ENCODE measurements around the gene CHRNA3.

CHRNA3 gene

GRCh38 chr15:78628227-78628626, 7.4 kb upstream of the CHRNA3 start:
- Histone ChIP-seq H3K4me1 (peaks cover 15% of the 10 kb centered on the region), H3K36me3 (peaks cover 91% of the 10 kb centered on the region), H3K4me3 (ENCODE audit: low read depth, low read length) (no peak overlapping the region), H3K27me3 (no peaks in the 10 kb centered on the region), H3K9me3 (no peaks in the 10 kb centered on the region)
- TF ChIP-seq, protein P1, sequence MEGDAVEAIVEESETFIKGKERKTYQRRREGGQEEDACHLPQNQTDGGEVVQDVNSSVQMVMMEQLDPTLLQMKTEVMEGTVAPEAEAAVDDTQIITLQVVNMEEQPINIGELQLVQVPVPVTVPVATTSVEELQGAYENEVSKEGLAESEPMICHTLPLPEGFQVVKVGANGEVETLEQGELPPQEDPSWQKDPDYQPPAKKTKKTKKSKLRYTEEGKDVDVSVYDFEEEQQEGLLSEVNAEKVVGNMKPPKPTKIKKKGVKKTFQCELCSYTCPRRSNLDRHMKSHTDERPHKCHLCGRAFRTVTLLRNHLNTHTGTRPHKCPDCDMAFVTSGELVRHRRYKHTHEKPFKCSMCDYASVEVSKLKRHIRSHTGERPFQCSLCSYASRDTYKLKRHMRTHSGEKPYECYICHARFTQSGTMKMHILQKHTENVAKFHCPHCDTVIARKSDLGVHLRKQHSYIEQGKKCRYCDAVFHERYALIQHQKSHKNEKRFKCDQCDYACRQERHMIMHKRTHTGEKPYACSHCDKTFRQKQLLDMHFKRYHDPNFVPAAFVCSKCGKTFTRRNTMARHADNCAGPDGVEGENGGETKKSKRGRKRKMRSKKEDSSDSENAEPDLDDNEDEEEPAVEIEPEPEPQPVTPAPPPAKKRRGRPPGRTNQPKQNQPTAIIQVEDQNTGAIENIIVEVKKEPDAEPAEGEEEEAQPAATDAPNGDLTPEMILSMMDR (IDR thresholded peaks at IDR 0.05; ENCODE audit: low read depth, low read length), result no peak
- no peak for DNase-seq

GRCh38 chr15:78627348-78627747, 6.6 kb upstream of the CHRNA3 start:
- H3K4me1 ChIP-seq, result peaks cover 15% of the 10 kb centered on the region
- no peaks in the 10 kb centered on the region for H3K9me3 ChIP-seq
- H3K4me3 ChIP-seq (ENCODE audit: low read depth, low read length), result no peak overlapping the region
- TF ChIP-seq, protein P1 (IDR thresholded peaks at IDR 0.05; ENCODE audit: low read depth, low read length), result no peak
- H3K36me3 ChIP-seq, result peaks cover 82% of the 10 kb centered on the region
- H3K27me3 ChIP-seq, result no peaks in the 10 kb centered on the region
- no peak for DNase-seq

- DNase-seq, result no peak
- Histone ChIP-seq H3K36me3 (peaks cover 75% of the 10 kb centered on the region), H3K27me3 (no peaks in the 10 kb centered on the region), H3K9me3 (no peaks in the 10 kb centered on the region), H3K4me3 (ENCODE audit: low read depth, low read length) (no peak overlapping the region), H3K4me1 (peaks cover 15% of the 10 kb centered on the region)
- TF ChIP-seq, protein P1 (IDR thresholded peaks at IDR 0.05; ENCODE audit: low read depth, low read length), result no peak
Observed at GRCh38 chr15:78626381-78626995, 5.7 kb upstream of the CHRNA3 start.

- H3K27me3 ChIP-seq, result no peaks in the 10 kb centered on the region
- no peaks in the 10 kb centered on the region for H3K9me3 ChIP-seq
- DNase-seq, result peak; percentile 45
- peaks cover 15% of the 10 kb centered on the region for H3K4me1 ChIP-seq
- no peak overlapping the region for H3K4me3 ChIP-seq (ENCODE audit: low read depth, low read length)
- H3K36me3 ChIP-seq, result peaks cover 68% of the 10 kb centered on the region
- TF ChIP-seq, protein P1 (IDR thresholded peaks at IDR 0.05; ENCODE audit: low read depth, low read length), result no peak
Observed at GRCh38 chr15:78625606-78626280, 4.9 kb upstream of the CHRNA3 start.

DNA sequence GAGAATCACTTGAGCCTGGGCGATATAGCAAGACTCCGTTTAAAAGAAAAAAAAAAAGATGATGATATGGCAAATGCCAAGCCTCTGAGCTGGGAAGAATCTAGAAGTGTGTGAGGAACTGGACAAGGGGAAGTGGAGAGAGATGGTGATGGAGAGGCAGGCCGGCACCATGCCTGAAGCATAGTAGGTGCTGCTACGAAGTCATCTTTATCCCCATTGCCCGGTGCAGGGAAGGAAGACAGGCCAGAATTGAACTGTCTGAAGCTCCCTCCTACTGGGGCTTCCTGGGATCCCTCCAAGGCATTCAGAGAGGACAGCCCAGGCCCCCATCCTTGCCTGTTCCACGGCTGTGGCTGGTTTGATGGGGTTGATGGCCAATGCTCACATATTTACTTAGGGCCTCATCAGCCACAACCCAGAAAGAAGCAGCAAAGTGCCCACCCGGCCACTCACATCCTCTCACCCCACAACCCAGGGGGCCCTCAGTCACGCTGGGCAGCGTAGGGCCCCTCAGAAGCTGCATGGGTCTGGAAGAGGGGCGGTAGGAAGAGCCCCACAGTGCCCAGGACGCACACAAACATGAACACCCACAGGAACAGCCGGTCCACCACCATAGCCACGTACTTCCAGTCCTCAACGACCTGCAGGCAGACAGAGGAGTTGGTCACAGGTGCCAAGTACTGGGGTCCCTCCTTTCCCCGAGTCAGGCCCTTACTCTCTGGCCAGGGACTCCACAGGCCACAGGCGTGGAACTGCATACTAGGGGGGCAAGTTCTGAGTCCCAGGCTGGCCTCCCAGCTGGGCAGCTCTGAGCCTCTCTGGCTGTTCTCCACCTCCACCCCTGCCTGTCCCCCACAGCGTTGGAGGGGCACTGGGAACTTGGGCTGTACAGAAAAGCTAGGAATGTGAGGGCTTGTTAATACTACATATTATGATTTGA, 4.1 kb upstream of the CHRNA3 start:
- Histone ChIP-seq H3K4me1 (peaks cover 15% of the 10 kb centered on the region), H3K4me3 (ENCODE audit: low read depth, low read length) (no peak overlapping the region), H3K9me3 (no peaks in the 10 kb centered on the region), H3K27me3 (no peaks in the 10 kb centered on the region), H3K36me3 (peaks cover 67% of the 10 kb centered on the region)
- DNase-seq, result no peak
- TF ChIP-seq, protein P1 (IDR thresholded peaks at IDR 0.05; ENCODE audit: low read depth, low read length), result no peak
